ENCODE results near the gene FTHL17. TPM values are rescaled to one million over a fixed set of nuclear protein-coding genes. Genes with fewer than 3 reads are reported as not detected.

Gene FTHL17
- total RNA-seq, 1 donor from 2014 or later = not detected

DNA sequence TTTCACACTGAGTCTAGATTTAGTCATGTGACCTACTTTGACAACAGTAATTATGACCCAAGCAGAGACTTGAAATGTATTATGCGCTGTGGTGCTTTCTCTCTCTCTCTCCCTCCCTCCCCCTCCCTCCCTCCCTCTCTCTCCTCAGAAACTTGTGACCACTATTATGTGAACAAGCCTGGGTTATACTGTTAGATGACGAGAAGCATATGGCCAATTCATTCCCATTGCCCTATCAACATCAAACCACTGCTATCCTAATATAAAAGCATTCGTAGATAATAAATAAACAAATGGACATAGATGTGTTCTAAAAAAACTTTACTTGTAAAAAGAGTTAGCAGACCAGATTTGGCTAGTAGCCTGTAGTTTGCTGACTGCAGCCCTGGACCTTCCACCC lies 18.2 kb downstream of the FTHL17 start:
- Histone ChIP-seq H3K4me3 (ENCODE audit: low read length in 3 of 3) (no peak overlapping the region), H3K9me3 (ENCODE audit: control insufficient read depth in 3 of 3, low read length in 3 of 3) (no peaks in the 10 kb centered on the region), H3K27ac (ENCODE audit: low read depth, low read length) (no peak overlapping the region), H3K36me3 (ENCODE audit: control insufficient read depth in 3 of 3, insufficient read depth in 3 of 3, low read length in 3 of 3) (no peaks in the 10 kb centered on the region), H3K4me1 (ENCODE audit: control insufficient read depth in 3 of 3, insufficient read depth in 3 of 3, low read length in 3 of 3) (no peaks in the 10 kb centered on the region), H3K9ac (ENCODE audit: low read depth in 1 of 3, low read length in 3 of 3) (no peak overlapping the region), H3K27me3 (ENCODE audit: control insufficient read depth in 3 of 3, insufficient read depth in 3 of 3, low read length in 3 of 3) (no peaks in the 10 kb centered on the region)

GRCh38 chrX:31039327-31039711 lies 32.5 kb downstream of the FTHL17 start:
- H3K27ac ChIP-seq (ENCODE audit: low read depth, low read length) = no peak overlapping the region
- H3K9me3 ChIP-seq (ENCODE audit: control insufficient read depth in 3 of 3, low read length in 3 of 3) = no peaks in the 10 kb centered on the region
- no peaks in the 10 kb centered on the region for H3K27me3 ChIP-seq (ENCODE audit: control insufficient read depth in 3 of 3, insufficient read depth in 3 of 3, low read length in 3 of 3)
- no peak overlapping the region for H3K9ac ChIP-seq (ENCODE audit: low read depth in 1 of 3, low read length in 3 of 3)
- H3K4me1 ChIP-seq (ENCODE audit: control insufficient read depth in 3 of 3, insufficient read depth in 3 of 3, low read length in 3 of 3) = no peaks in the 10 kb centered on the region
- no peak overlapping the region for H3K4me3 ChIP-seq (ENCODE audit: low read length in 3 of 3)
- no peaks in the 10 kb centered on the region for H3K36me3 ChIP-seq (ENCODE audit: control insufficient read depth in 3 of 3, insufficient read depth in 3 of 3, low read length in 3 of 3)

DNA sequence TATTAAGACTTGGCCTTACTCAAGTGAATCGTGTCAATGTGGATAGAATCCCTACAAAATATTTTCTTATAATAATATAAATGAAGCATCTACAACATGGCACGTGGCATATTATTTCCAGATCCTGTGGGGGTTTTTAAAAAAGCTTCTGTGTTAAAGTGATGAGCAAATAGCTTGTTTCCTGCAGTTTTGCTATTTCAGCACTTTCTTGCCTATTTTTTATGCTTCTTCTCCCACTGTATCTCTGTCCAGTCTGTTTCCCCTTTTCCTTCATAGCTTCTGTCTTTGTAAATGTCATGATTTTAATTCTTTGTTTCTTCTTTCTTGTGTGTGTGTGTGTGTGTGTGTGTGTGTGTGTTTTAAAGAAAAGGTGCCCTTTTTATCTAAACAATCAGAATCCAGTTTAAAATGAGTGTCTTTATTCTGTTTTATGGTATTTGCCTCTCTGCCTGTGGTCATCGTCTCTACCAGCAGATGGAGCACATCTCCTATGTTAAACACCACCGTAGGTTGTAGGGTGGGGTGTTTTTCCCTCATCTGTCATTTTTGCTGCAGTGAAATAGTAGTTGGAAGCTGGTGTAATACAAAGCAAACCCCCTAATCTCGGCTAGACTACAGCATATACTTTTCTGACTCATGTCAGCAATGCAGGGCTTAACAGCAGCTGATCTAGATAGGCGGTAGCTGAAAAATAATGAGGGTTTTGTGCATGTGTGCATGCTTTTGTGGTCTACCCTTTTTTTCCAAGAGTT lies 33.1 kb downstream of the FTHL17 start:
- Histone ChIP-seq H3K27me3 (ENCODE audit: control insufficient read depth in 3 of 3, insufficient read depth in 3 of 3, low read length in 3 of 3) (no peaks in the 10 kb centered on the region), H3K4me1 (ENCODE audit: control insufficient read depth in 3 of 3, insufficient read depth in 3 of 3, low read length in 3 of 3) (no peaks in the 10 kb centered on the region), H3K36me3 (ENCODE audit: control insufficient read depth in 3 of 3, insufficient read depth in 3 of 3, low read length in 3 of 3) (no peaks in the 10 kb centered on the region), H3K9me3 (ENCODE audit: control insufficient read depth in 3 of 3, low read length in 3 of 3) (no peaks in the 10 kb centered on the region), H3K27ac (ENCODE audit: low read depth, low read length) (no peak overlapping the region), H3K4me3 (ENCODE audit: low read length in 3 of 3) (no peak overlapping the region), H3K9ac (ENCODE audit: low read depth in 1 of 3, low read length in 3 of 3) (no peak overlapping the region)

- Histone ChIP-seq H3K4me1 (ENCODE audit: control insufficient read depth in 3 of 3, insufficient read depth in 3 of 3, low read length in 3 of 3) (no peaks in the 10 kb centered on the region), H3K9ac (ENCODE audit: low read depth in 1 of 3, low read length in 3 of 3) (no peak overlapping the region), H3K36me3 (ENCODE audit: control insufficient read depth in 3 of 3, insufficient read depth in 3 of 3, low read length in 3 of 3) (no peaks in the 10 kb centered on the region), H3K4me3 (ENCODE audit: low read length in 3 of 3) (no peak overlapping the region), H3K27me3 (ENCODE audit: control insufficient read depth in 3 of 3, insufficient read depth in 3 of 3, low read length in 3 of 3) (no peaks in the 10 kb centered on the region), H3K27ac (ENCODE audit: low read depth, low read length) (no peak overlapping the region), H3K9me3 (ENCODE audit: control insufficient read depth in 3 of 3, low read length in 3 of 3) (no peaks in the 10 kb centered on the region)
Observed at GRCh38 chrX:31036895-31037294, 34.9 kb downstream of the FTHL17 start.

- Histone ChIP-seq H3K4me1 (ENCODE audit: control insufficient read depth in 3 of 3, insufficient read depth in 3 of 3, low read length in 3 of 3) (no peaks in the 10 kb centered on the region), H3K36me3 (ENCODE audit: control insufficient read depth in 3 of 3, insufficient read depth in 3 of 3, low read length in 3 of 3) (no peaks in the 10 kb centered on the region), H3K27ac (ENCODE audit: low read depth, low read length) (no peak overlapping the region), H3K9ac (ENCODE audit: low read depth in 1 of 3, low read length in 3 of 3) (no peak overlapping the region), H3K27me3 (ENCODE audit: control insufficient read depth in 3 of 3, insufficient read depth in 3 of 3, low read length in 3 of 3) (peaks cover 0 to 7% (median 0%) of the 10 kb centered on the region in 3 donors), H3K9me3 (ENCODE audit: control insufficient read depth in 3 of 3, low read length in 3 of 3) (no peaks in the 10 kb centered on the region), H3K4me3 (ENCODE audit: low read length in 3 of 3) (no peak overlapping the region)
Observed at GRCh38 chrX:31027351-31027750, 44.5 kb downstream of the FTHL17 start.

DNA sequence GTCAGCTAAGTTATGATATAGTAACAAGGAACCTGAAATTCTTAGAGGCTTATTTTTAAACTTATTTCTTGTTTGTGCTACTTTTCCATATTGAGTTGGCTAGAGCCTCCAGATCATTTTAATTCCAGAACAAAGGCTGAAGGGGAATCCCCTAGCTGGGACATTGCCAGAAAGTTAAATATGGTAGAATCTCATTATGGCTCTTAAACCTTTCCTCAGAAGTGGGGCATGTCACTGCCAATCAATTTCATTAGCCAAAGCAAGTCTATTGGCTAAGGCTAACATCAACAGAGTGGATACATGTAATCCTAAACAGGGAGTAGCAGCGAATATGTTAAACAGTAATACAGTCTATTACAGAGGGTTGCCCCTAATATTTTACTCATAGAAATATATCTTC lies 47.0 kb downstream of the FTHL17 start:
- Histone ChIP-seq H3K27ac (ENCODE audit: low read depth, low read length) (no peak overlapping the region), H3K36me3 (ENCODE audit: control insufficient read depth in 3 of 3, insufficient read depth in 3 of 3, low read length in 3 of 3) (no peaks in the 10 kb centered on the region), H3K4me3 (ENCODE audit: low read length in 3 of 3) (no peak overlapping the region), H3K9me3 (ENCODE audit: control insufficient read depth in 3 of 3, low read length in 3 of 3) (no peaks in the 10 kb centered on the region), H3K4me1 (ENCODE audit: control insufficient read depth in 3 of 3, insufficient read depth in 3 of 3, low read length in 3 of 3) (no peaks in the 10 kb centered on the region), H3K27me3 (ENCODE audit: control insufficient read depth in 3 of 3, insufficient read depth in 3 of 3, low read length in 3 of 3) (peaks cover 0 to 2% (median 0%) of the 10 kb centered on the region in 3 donors), H3K9ac (ENCODE audit: low read depth in 1 of 3, low read length in 3 of 3) (no peak overlapping the region)

DNA sequence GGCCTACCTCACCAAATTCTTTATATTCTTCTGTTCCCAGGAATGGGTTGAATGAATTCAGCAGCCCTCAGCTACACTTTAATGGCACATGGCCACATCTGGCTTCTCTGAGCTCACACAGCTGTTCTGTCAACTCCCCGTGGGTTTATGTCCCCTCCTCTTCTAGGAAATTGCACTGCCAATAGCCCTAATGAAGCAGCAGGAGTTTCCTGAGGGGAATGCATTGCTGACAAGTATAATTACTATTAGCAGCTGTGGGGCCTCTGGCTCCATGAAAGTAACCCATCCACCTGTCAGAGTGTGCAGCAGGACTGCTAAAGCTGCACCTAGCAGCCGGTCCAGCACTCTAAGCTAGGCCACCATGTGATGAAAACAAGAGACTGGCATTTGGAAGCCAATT lies 50.3 kb downstream of the FTHL17 start:
- H3K9ac ChIP-seq (ENCODE audit: low read depth in 1 of 3, low read length in 3 of 3) = no peak overlapping the region
- H3K27me3 ChIP-seq (ENCODE audit: control insufficient read depth in 3 of 3, insufficient read depth in 3 of 3, low read length in 3 of 3) = no peaks in the 10 kb centered on the region
- H3K36me3 ChIP-seq (ENCODE audit: control insufficient read depth in 3 of 3, insufficient read depth in 3 of 3, low read length in 3 of 3) = no peaks in the 10 kb centered on the region

More for the DNA sequence above, 50.3 kb downstream of the FTHL17 start:
- Histone ChIP-seq H3K4me3 (ENCODE audit: low read length in 3 of 3) (no peak overlapping the region), H3K9me3 (ENCODE audit: control insufficient read depth in 3 of 3, low read length in 3 of 3) (no peaks in the 10 kb centered on the region), H3K4me1 (ENCODE audit: control insufficient read depth in 3 of 3, insufficient read depth in 3 of 3, low read length in 3 of 3) (no peaks in the 10 kb centered on the region), H3K27ac (ENCODE audit: low read depth, low read length) (no peak overlapping the region)

Other genes starting within 250 kb of the FTHL17 start
- gene TAB3, start 182.8 kb downstream of the FTHL17 start, total RNA-seq = 5.7 TPM

All from skeletal muscle tissue (tissue), 4 donors.